HepG2 (cell line): Measurements from ENCODE around the gene SH3BGRL2. TPM values are rescaled to one million over a fixed set of nuclear protein-coding genes. Genes with fewer than 3 reads are reported as not detected.

Experiments used
- ATAC-seq: fragments of 200-7000 bp; cut with Tn5 transposase; 3 replicates; pipeline ENCODE4 v1.9.1; 2020; ENCODE audit warnings: mild to moderate bottlenecking, moderate library complexity
- BruUV-seq: library from RNA; stranded (reverse); fragments of 400-500 nt; replicated peaks from 2 replicates; lab custom pipeline; 2021; lab: Mats Ljungman, UMichigan
- CTCF ChIA-PET: fragments of 300-600 bp; formaldehyde crosslinking; extraction: SDS; loops from one replicate; lab custom pipeline; 2021; ENCODE audit warnings: low total read pairs, inconsistent platforms, low intra/inter-chr PET ratio; lab: Yijun Ruan, JAX
- POLR2A ChIA-PET: fragments of 350-600 bp; sonication (Branson Sonifier 250); formaldehyde crosslinking; loops from one replicate; lab custom pipeline; 2020; ENCODE audit warnings: antibody characterized with exemption, inconsistent platforms; lab: Yijun Ruan, JAX
- DNase-seq: peaks from one replicate; pipeline ENCODE4 v3.0.0-alpha.2; 2015; ENCODE audit warnings: low spot score
- FAIRE-seq: peaks from 3 replicates; lab custom pipeline; 2011; peaks lifted over from hg19 to GRCh38; lab: Jason Lieb, UNC
- H2AFZ ChIP-seq: one replicate; pipeline ENCODE4 v1.6.1; 2011; ENCODE audit warnings: low read length, inconsistent platforms
- H3K27ac ChIP-seq: fragments of 300-600 bp; 3 replicates; pipeline ENCODE4 v1.8.0; 2011; ENCODE audit warnings: mixed run types, mild to moderate bottlenecking, mixed read lengths, low read length, inconsistent platforms; ENCODE audit not compliant: insufficient read depth; ENCODE audit errors: extremely low read length
- H3K27me3 ChIP-seq, 2 experiments: fragments of 200-600 bp in 1 of 2; 2 replicates in 1 of 2; 3 replicates in 1 of 2; pipeline versions ENCODE4 v1.6.0 to v1.8.0; 2011; ENCODE audit warnings: low read length in 2 of 2, mild to moderate bottlenecking in 2 of 2, moderate library complexity in 2 of 2, inconsistent platforms in 1 of 2; ENCODE audit not compliant: insufficient read depth in 2 of 2, control insufficient read depth in 1 of 2
- H3K36me3 ChIP-seq, 2 experiments: fragments of 200-600 bp in 1 of 2; replicated peaks in 1 of 2; 2 replicates in 1 of 2; 3 replicates in 1 of 2; pipeline versions ENCODE4 v1.5.1 to v1.8.0; 2011; ENCODE audit warnings: low read length in 2 of 2, inconsistent platforms in 1 of 2; ENCODE audit not compliant: insufficient read depth in 2 of 2, control insufficient read depth in 1 of 2
- H3K4me1 ChIP-seq: 2 replicates; pipeline ENCODE4 v1.5.1; 2012; ENCODE audit warnings: low read length, inconsistent platforms; ENCODE audit not compliant: insufficient read depth
- H3K4me2 ChIP-seq: 2 replicates; pipeline ENCODE4 v1.6.0; 2011; ENCODE audit warnings: low read depth, low read length, inconsistent platforms
- H3K4me3 ChIP-seq, 3 experiments: fragments of 200-600 bp in 1 of 3; sonication (generic), shearing (Covaris generic) in 1 of 3; replicated peaks in 1 of 3; 2 replicates each; pipeline ENCODE4 v1.5.1; 2011 to 2016; ENCODE audit warnings: low read length in 3 of 3, inconsistent platforms in 2 of 3, low read depth in 2 of 3, mild to moderate bottlenecking in 2 of 3, control low read depth in 1 of 3, mixed read lengths in 1 of 3; ENCODE audit not compliant: insufficient read depth in 1 of 3
- H3K79me2 ChIP-seq: one replicate; pipeline ENCODE4 v1.6.1; 2011; ENCODE audit warnings: low read length, inconsistent platforms; ENCODE audit not compliant: insufficient read depth
- H3K9ac ChIP-seq: 2 replicates; pipeline ENCODE4 v1.6.0; 2011; ENCODE audit warnings: mild to moderate bottlenecking, low read depth, low read length, inconsistent platforms; ENCODE audit not compliant: insufficient read depth
- H3K9me3 ChIP-seq: 2 replicates; pipeline ENCODE4 v1.5.1; 2012; ENCODE audit warnings: mild to moderate bottlenecking, low read length
- H4K20me1 ChIP-seq: 2 replicates; pipeline ENCODE4 v1.6.0; 2011; ENCODE audit warnings: inconsistent platforms, mild to moderate bottlenecking, low read length, moderate library complexity; ENCODE audit not compliant: insufficient read depth
- CENPT ChIP-seq: sonication (generic); formaldehyde crosslinking; IDR thresholded peaks from 2 replicates; pipeline ENCODE4 v1.8.0; 2022; ENCODE audit warnings: low read depth, mild to moderate bottlenecking, moderate library complexity, missing genetic modification reagents
- ERF ChIP-seq: IDR thresholded peaks from 2 replicates; pipeline ENCODE4 v1.6.1; 2018; ENCODE audit warnings: missing biosample characterization, missing genetic modification reagents
- HOXA9 ChIP-seq: sonication (generic); formaldehyde crosslinking; IDR thresholded peaks from 2 replicates; pipeline ENCODE4 v1.8.1; 2022; ENCODE audit warnings: missing genetic modification reagents, mild to moderate bottlenecking, moderate library complexity, borderline replicate concordance
- JDP2 ChIP-seq: sonication (generic); formaldehyde crosslinking; IDR thresholded peaks from 2 replicates; pipeline ENCODE4 v1.8.1; 2022; ENCODE audit warnings: missing genetic modification reagents, borderline replicate concordance
- MAFF ChIP-seq: IDR thresholded peaks from 2 replicates; pipeline ENCODE4 v1.6.1; 2011; ENCODE audit warnings: low read depth, low read length, improper control_type of control experiment
- MAFK ChIP-seq, 2 experiments: IDR thresholded peaks in 1 of 2; conservative IDR thresholded peaks in 1 of 2; 2 replicates each; pipeline ENCODE4 v1.6.1; 2011; ENCODE audit warnings: improper control_type of control experiment in 2 of 2, low read length in 2 of 2
- RBM22 ChIP-seq: fragments of 200-400 bp; formaldehyde crosslinking; optimal IDR thresholded peaks from 2 replicates; pipeline ENCODE3; 2017; ENCODE audit warnings: mild to moderate bottlenecking, low read length, moderate library complexity
- SALL1 ChIP-seq: sonication (generic); formaldehyde crosslinking; IDR thresholded peaks from 2 replicates; pipeline ENCODE4 v1.8.0; 2022; ENCODE audit warnings: mild to moderate bottlenecking, missing genetic modification reagents
- SCMH1 ChIP-seq: sonication (generic); formaldehyde crosslinking; IDR thresholded peaks from 2 replicates; pipeline ENCODE4 v1.9.0; 2021; ENCODE audit warnings: missing genetic modification reagents, mild to moderate bottlenecking, borderline replicate concordance
- WGBS: methylation state at CpG from one replicate; pipeline ENCODE4 v1.1.6; 2017; ENCODE audit warnings: low lambda C conversion rate; 5-methylcytosine and 5-hydroxymethylcytosine counted together
- in situ Hi-C: cut with HindIII; loops from 2 replicates; pipeline ENCODE4 v1.10.0; 2017; ENCODE audit warnings: low pct_unique_long_range_greater_than_20kb; ENCODE audit not compliant: extremely low pct_ligation_motif_present
- intact Hi-C: fragments of 100-400 bp; cut with micrococcal nuclease; formaldehyde crosslinking; loops from one replicate; pipeline ENCODE4 v1.10.0; 2022; ENCODE audit not compliant: unreplicated experiment
- polyA plus RNA-seq, 8 experiments: library from polyadenylated mRNA; depleted of rRNA in 3 of 8; stranded (reverse) in 7 of 8; unstranded in 1 of 8; fragments of >200 nt; fragmentation: Illumina TruSeq in 4 of 8; extraction: Trizol in 4 of 8; gene quantifications; 2 replicates each; pipeline versions ENCODE4 v1.2.1 to v1.2.3, GENCODE V29; 2011 to 2016; ENCODE audit warnings: low read depth in 4 of 8, missing spikeins in 1 of 8, mixed read lengths in 1 of 8; ENCODE audit not compliant: insufficient read depth in 1 of 8
- total RNA-seq, 5 experiments: library from RNA; depleted of rRNA; stranded (reverse); fragments of >200 nt; fragmentation: Illumina TruSeq; extraction: Trizol; gene quantifications; 2 replicates each; pipeline ENCODE4 v1.2.3, GENCODE V29; 2016; ENCODE audit warnings: low read depth in 1 of 5
- TF ChIP-seq, protein P1 (sequence below): sonication (generic); formaldehyde crosslinking; IDR thresholded peaks from 2 replicates; pipeline ENCODE4 v1.4.0; 2020; ENCODE audit warnings: missing genetic modification reagents
- TF ChIP-seq, protein P2 (sequence below): IDR thresholded peaks from 2 replicates; pipeline ENCODE4 v1.6.1; 2016; ENCODE audit warnings: low read depth, borderline replicate concordance

The SH3BGRL2 gene
- total and polyA plus RNA-seq, 2 of the 13 experiments (the other 11 are each of a cell fraction or from before 2014, with no cell fraction given) = 10.9 to 28.8 TPM

DNA sequence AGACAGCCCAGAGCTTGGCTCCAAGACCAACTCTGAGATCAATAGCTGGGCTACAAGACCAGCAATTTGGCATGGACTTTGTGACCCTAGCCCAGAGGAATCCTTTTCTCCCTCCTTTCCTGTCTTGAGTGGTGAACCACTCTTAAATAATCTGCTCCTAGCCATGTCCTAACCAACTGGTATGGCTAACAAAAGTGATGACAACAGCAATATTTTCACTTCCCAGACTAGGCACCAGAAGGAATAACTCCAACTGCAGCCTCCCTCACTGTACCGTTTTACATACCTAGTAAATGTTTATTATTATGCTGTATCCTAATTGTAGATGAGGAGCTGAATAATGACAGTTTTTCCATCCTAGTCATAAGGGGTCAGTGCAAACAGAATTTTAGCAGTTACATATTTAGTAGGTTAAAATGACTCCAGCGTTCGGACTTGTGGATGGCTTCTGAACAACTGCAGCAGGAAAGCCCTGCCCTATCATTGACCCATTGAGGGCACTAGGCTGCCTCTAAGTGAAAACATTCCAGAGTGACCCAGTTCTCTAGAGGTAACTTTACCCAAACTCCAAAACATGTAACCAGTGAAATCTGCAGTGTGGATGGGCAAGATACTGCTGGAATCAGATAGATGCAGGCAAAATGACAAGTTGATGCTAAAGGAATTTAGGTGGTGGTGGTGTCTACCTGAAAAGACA is 77.1 kb downstream of the SH3BGRL2 start:
- Histone ChIP-seq H3K9ac (no peak overlapping the region), H3K4me2 (no peak overlapping the region), H2AFZ (no peak overlapping the region), H4K20me1 (no peaks in the 10 kb centered on the region), H3K36me3 (no peaks in the 10 kb centered on the region), H3K79me2 (no peaks in the 10 kb centered on the region), H3K4me3 (no peak overlapping the region), H3K27me3 (no peaks in the 10 kb centered on the region), H3K4me1 (no peaks in the 10 kb centered on the region), H3K27ac (no peak overlapping the region), H3K9me3 (no peaks in the 10 kb centered on the region)
- ChIA-PET POLR2A (no interaction called here), CTCF (no interaction called here)
- WGBS = 87% methylated on average over 3 of the region's 3 CpGs
- intact Hi-C loops (no loop called here), in situ Hi-C loops (no loop called here)
- no TSS peak for BruUV-seq
- ATAC-seq (no peak), FAIRE-seq (no peak), DNase-seq (no peak)
- peak; percentile 95 for TF ChIP-seq MAFF
- peak; percentile 96 to 97 for TF ChIP-seq MAFK (conservative IDR thresholded peaks at IDR 0.05 in 1 of 2, IDR thresholded peaks at IDR 0.05 in 1 of 2; ENCODE audit: low read length in 2 of 2)
- TF ChIP-seq HOXA9 (CRISPR knock-in tag) = no peak

DNA sequence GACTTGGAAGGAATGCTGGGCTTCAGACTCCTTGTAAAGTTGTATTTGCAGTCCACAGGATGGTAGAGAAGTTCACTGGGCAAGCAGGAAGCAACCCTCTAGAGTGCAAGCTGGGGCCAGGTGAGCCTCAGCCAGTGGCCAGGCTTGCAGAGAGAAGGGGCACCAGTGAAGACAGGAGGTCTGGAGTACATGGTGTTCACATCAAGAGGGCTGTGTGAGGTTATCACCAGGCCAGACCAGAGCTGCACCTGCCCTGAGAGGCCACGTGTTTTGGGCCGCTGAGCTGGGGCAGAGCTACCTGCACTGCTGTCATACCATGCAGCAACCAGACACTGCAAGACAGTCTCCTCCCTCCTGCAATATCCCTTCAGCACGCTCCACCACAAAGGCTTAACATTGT is 79.0 kb downstream of the SH3BGRL2 start:
- no peak for FAIRE-seq
- H3K4me1 ChIP-seq = no peaks in the 10 kb centered on the region
- H3K27ac ChIP-seq = no peak overlapping the region
- no peaks in the 10 kb centered on the region for H3K9me3 ChIP-seq
- H3K36me3 ChIP-seq = no peaks in the 10 kb centered on the region
- WGBS = 30% methylated on average over 3 of the region's 3 CpGs
- ATAC-seq = peak; percentile 59
- TF ChIP-seq RBM22 (peak; percentile 78), SALL1 (CRISPR knock-in tag) (no peak), CENPT (CRISPR knock-in tag) (no peak), ERF (CRISPR knock-in tag) (no peak), SCMH1 (CRISPR knock-in tag) (no peak), JDP2 (no peak)
- TF ChIP-seq, protein P1, sequence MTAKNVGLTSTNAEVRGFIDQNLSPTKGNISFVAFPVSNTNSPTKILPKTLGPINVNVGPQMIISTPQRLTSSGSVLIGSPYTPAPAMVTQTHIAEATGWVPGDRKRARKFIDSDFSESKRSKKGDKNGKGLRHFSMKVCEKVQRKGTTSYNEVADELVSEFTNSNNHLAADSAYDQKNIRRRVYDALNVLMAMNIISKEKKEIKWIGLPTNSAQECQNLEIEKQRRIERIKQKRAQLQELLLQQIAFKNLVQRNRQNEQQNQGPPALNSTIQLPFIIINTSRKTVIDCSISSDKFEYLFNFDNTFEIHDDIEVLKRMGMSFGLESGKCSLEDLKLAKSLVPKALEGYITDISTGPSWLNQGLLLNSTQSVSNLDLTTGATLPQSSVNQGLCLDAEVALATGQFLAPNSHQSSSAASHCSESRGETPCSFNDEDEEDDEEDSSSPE (CRISPR knock-in tag) = no peak
- TF ChIP-seq, protein P2, sequence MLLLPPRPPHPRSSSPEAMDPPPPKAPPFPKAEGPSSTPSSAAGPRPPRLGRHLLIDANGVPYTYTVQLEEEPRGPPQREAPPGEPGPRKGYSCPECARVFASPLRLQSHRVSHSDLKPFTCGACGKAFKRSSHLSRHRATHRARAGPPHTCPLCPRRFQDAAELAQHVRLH (CRISPR knock-in tag) = no peak
- TF ChIP-seq, all 625 proteins: peak for 1
- H3K9ac ChIP-seq = no peak overlapping the region
- intact Hi-C loops (loop anchor here (10.0 kb wide), 1 partner anchor 65 kb away; no protein-coding TSS in a partner anchor), in situ Hi-C loops (loop anchor here (10.0 kb wide), 1 partner anchor 315 kb away; no protein-coding TSS in a partner anchor)
- BruUV-seq = no TSS peak
- no peaks in the 10 kb centered on the region for H4K20me1 ChIP-seq
- H3K4me2 ChIP-seq = no peak overlapping the region
- no peak for DNase-seq
- no peak overlapping the region for H3K4me3 ChIP-seq
- ChIA-PET POLR2A (no interaction called here), CTCF (no interaction called here)
- no peaks in the 10 kb centered on the region for H3K79me2 ChIP-seq
- no peak overlapping the region for H2AFZ ChIP-seq
- H3K27me3 ChIP-seq = no peaks in the 10 kb centered on the region
